ENCODE data around the gene RXRG. TPM values are rescaled to one million over a fixed set of nuclear protein-coding genes. Genes with fewer than 3 reads are reported as not detected.

The RXRG gene
- polyA plus RNA-seq, 1 of the 3 experiments (the other 2 are of a cell fraction), result not detected

DNA sequence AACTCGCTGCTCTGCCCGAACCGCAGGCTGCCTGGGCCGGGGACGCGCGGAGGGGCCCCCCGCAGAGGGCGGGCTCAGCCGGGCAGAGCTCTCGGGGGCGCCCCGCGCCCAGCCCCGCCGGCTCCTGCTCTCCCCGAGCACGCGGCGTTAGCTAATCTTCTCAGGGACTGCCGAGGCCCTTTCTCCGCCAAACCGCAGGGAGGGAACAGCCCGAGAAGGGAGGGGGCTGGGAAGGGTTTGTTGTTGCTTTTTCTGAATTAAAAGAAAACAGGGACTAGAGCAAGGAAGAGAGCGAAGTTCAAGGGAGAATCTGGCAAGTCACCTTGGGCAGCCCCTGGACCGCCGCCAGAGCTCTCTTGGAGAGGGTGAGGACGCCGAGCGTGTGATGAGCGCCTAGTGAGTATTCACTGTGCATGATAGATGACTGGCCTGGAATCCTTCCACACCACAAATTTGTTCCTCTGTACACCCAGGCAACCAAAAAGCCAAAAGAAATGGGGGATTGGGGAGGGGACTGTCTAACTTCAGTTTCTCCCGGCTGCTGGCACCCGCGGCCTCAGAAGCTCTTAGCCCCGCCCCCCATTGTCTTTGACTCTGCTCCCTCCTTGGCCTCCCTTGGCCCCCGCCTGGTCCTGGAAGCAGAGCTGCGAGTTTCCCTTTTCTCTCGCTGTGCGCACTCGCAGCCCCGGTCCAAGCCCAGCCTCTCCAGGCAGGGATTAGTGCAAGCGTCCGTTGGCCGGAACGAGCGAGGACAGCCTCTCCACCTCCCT is 68.7 kb downstream of the RXRG start (continued):
- TF ChIP-seq YY1 (IDR thresholded peaks at IDR 0.05; ENCODE audit: low read depth) (no peak), NRF1 (IDR thresholded peaks at IDR 0.05; ENCODE audit: low read depth, low read length) (no peak)

DNA sequence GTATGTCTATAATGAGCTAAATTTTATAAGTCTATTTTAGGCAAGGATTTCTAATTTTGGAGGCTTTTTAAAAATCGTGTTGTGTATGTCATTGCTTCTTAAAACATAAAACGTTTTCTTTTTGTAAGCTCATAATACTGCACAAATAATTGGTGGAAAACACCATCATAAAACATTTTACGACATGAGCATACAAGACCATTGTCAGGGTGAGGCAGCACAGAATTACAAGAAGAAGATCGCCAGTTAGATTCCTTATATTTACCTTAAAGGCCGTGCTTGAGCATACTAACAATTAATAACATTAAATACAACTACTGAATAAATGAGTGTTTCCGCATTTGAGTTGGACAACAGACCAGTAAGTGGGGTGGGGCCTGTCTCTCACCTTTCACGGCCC is 69.3 kb downstream of the RXRG start:
- no peaks in the 10 kb centered on the region for H4K20me1 ChIP-seq (ENCODE audit: insufficient read depth)
- H3K27ac ChIP-seq (ENCODE audit: low read depth in 2 of 2, low read length in 1 of 2), result no peak overlapping the region
- no peak overlapping the region for H3K4me2 ChIP-seq
- no peak for DNase-seq
- H3K9ac ChIP-seq, result no peak overlapping the region
- H3K27me3 ChIP-seq (ENCODE audit: insufficient read depth), result peaks cover 9% of the 10 kb centered on the region
- CTCF ChIA-PET, result interaction anchor here (0.7 to 3.8 kb wide), 5 partner anchors 8 to 217 kb away, joined by 3 to 23 read pairs (median 5); no protein-coding TSS in a partner anchor
- H3K9me2 ChIP-seq, result no peaks in the 10 kb centered on the region
- POLR2A ChIA-PET, result no interaction called here
- H3K79me2 ChIP-seq (ENCODE audit: insufficient read depth), result no peaks in the 10 kb centered on the region
- H2AFZ ChIP-seq (ENCODE audit: low read depth), result no peak overlapping the region
- H3F3A ChIP-seq (replicated peaks; ENCODE audit: insufficient read depth), result no peaks in the 10 kb centered on the region
- no peaks in the 10 kb centered on the region for H3K4me1 ChIP-seq (ENCODE audit: control insufficient read depth in 1 of 2, insufficient read depth in 2 of 2, low read depth in 1 of 2, low read length in 1 of 2)
- H3K9me3 ChIP-seq, result no peaks in the 10 kb centered on the region
- no peak overlapping the region for H3K4me3 ChIP-seq (ENCODE audit: low read depth in 2 of 2, low read length in 1 of 2)
- no peaks in the 10 kb centered on the region for H3K36me3 ChIP-seq (replicated peaks in 1 of 2; ENCODE audit: control insufficient read depth in 1 of 2, insufficient read depth in 2 of 2, low read length in 1 of 2)
- 58% methylated on average over 7 of the region's 7 CpGs for WGBS (ENCODE audit: low lambda C conversion rate)
- TF ChIP-seq ELF1 (IDR thresholded peaks at IDR 0.05), result no peak
- no peak for TF ChIP-seq TEAD4 (IDR thresholded peaks at IDR 0.05; ENCODE audit: borderline replicate concordance, insufficient read depth)
- TF ChIP-seq, protein P1, sequence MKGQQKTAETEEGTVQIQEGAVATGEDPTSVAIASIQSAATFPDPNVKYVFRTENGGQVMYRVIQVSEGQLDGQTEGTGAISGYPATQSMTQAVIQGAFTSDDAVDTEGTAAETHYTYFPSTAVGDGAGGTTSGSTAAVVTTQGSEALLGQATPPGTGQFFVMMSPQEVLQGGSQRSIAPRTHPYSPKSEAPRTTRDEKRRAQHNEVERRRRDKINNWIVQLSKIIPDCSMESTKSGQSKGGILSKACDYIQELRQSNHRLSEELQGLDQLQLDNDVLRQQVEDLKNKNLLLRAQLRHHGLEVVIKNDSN (IDR thresholded peaks at IDR 0.05; ENCODE audit: borderline replicate concordance, low read depth), result no peak
- TF ChIP-seq, protein P2, sequence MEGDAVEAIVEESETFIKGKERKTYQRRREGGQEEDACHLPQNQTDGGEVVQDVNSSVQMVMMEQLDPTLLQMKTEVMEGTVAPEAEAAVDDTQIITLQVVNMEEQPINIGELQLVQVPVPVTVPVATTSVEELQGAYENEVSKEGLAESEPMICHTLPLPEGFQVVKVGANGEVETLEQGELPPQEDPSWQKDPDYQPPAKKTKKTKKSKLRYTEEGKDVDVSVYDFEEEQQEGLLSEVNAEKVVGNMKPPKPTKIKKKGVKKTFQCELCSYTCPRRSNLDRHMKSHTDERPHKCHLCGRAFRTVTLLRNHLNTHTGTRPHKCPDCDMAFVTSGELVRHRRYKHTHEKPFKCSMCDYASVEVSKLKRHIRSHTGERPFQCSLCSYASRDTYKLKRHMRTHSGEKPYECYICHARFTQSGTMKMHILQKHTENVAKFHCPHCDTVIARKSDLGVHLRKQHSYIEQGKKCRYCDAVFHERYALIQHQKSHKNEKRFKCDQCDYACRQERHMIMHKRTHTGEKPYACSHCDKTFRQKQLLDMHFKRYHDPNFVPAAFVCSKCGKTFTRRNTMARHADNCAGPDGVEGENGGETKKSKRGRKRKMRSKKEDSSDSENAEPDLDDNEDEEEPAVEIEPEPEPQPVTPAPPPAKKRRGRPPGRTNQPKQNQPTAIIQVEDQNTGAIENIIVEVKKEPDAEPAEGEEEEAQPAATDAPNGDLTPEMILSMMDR (IDR thresholded peaks at IDR 0.05), result no peak
- no peak for TF ChIP-seq SIN3A (IDR thresholded peaks at IDR 0.05; ENCODE audit: borderline replicate concordance, low read depth, low read length)
- no peak for TF ChIP-seq EP300 (IDR thresholded peaks at IDR 0.05; ENCODE audit: borderline replicate concordance in 1 of 2, low read depth in 1 of 2, low read length in 1 of 2)
- TF ChIP-seq NFIC (IDR thresholded peaks at IDR 0.05; ENCODE audit: borderline replicate concordance), result no peak
- TF ChIP-seq TCF12 (IDR thresholded peaks at IDR 0.05), result no peak
- no peak for TF ChIP-seq GATA2 (CRISPR knock-in tag; IDR thresholded peaks at IDR 0.05)
- TF ChIP-seq, protein P3, sequence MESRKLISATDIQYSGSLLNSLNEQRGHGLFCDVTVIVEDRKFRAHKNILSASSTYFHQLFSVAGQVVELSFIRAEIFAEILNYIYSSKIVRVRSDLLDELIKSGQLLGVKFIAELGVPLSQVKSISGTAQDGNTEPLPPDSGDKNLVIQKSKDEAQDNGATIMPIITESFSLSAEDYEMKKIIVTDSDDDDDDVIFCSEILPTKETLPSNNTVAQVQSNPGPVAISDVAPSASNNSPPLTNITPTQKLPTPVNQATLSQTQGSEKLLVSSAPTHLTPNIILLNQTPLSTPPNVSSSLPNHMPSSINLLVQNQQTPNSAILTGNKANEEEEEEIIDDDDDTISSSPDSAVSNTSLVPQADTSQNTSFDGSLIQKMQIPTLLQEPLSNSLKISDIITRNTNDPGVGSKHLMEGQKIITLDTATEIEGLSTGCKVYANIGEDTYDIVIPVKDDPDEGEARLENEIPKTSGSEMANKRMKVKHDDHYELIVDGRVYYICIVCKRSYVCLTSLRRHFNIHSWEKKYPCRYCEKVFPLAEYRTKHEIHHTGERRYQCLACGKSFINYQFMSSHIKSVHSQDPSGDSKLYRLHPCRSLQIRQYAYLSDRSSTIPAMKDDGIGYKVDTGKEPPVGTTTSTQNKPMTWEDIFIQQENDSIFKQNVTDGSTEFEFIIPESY (IDR thresholded peaks at IDR 0.05; ENCODE audit: borderline replicate concordance, low read depth), result no peak
- TF ChIP-seq GABPA (IDR thresholded peaks at IDR 0.05; ENCODE audit: low read depth), result no peak
- TF ChIP-seq MXI1 (IDR thresholded peaks at IDR 0.05; ENCODE audit: low read depth, low read length), result no peak
- no peak for TF ChIP-seq SMC3 (IDR thresholded peaks at IDR 0.05; ENCODE audit: low read depth, low read length)
- no peak for TF ChIP-seq EZH2phosphoT487 (IDR thresholded peaks at IDR 0.05; ENCODE audit: borderline replicate concordance, low read depth)
- TF ChIP-seq, protein P4, sequence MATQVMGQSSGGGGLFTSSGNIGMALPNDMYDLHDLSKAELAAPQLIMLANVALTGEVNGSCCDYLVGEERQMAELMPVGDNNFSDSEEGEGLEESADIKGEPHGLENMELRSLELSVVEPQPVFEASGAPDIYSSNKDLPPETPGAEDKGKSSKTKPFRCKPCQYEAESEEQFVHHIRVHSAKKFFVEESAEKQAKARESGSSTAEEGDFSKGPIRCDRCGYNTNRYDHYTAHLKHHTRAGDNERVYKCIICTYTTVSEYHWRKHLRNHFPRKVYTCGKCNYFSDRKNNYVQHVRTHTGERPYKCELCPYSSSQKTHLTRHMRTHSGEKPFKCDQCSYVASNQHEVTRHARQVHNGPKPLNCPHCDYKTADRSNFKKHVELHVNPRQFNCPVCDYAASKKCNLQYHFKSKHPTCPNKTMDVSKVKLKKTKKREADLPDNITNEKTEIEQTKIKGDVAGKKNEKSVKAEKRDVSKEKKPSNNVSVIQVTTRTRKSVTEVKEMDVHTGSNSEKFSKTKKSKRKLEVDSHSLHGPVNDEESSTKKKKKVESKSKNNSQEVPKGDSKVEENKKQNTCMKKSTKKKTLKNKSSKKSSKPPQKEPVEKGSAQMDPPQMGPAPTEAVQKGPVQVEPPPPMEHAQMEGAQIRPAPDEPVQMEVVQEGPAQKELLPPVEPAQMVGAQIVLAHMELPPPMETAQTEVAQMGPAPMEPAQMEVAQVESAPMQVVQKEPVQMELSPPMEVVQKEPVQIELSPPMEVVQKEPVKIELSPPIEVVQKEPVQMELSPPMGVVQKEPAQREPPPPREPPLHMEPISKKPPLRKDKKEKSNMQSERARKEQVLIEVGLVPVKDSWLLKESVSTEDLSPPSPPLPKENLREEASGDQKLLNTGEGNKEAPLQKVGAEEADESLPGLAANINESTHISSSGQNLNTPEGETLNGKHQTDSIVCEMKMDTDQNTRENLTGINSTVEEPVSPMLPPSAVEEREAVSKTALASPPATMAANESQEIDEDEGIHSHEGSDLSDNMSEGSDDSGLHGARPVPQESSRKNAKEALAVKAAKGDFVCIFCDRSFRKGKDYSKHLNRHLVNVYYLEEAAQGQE (IDR thresholded peaks at IDR 0.05; ENCODE audit: low read depth, low read length), result no peak
- TF ChIP-seq RCOR1 (IDR thresholded peaks at IDR 0.05; ENCODE audit: low read length), result no peak
- no peak for TF ChIP-seq YY1 (IDR thresholded peaks at IDR 0.05; ENCODE audit: low read depth)
